ENCODE measurements around the gene GPC1.

DNA sequence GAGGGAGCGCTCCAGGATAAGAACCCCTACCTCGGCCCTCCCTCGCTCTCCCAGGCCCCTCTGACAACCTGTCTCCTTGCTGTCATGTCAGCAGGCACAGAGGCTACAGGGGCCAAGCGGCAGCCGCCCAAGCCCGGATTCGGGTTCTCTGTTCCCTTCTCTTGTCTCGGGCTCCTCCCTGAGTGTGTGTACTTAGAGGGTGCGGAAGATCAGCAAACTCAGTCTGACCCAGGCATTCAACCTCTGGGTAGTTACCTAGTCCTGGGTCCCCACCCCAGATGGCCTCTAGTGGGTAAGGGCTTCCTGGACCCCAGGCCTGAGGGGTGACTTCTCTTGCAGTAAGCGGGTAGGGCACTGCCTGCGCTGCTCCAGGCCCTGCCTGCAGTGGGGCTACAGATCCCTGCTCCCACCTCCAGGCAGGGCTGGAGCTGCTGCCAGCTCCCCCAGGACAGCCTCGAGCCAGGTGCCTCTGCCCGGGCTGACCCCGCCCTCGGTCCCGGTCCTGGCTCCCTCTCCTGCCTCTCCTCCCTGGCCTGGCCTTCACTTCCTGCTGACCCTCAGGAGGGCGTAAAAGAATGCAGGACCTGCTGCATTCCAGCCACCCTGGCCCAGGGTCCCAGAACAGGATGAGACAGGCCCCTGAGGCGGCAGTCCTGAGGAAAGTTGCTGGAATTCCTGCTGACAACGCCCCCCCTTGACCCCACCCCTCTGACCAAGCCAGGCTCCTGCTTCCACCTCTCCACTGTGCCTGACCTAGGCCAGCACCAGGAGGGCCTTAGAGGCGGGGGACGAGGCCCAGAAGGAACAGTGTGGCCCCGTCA lies 22.0 kb downstream of the GPC1 start:
- TF ChIP-seq ATF1 (CRISPR knock-in tag; IDR thresholded peaks at IDR 0.05): no peak
- no peak for TF ChIP-seq ZBTB21 (CRISPR knock-in tag; IDR thresholded peaks at IDR 0.05)
- TF ChIP-seq U2AF2 (IDR thresholded peaks at IDR 0.05; ENCODE audit: low read depth, low read length): no peak
- no peak for TF ChIP-seq SKI (IDR thresholded peaks at IDR 0.05; ENCODE audit: partially characterized antibody)
- no peak for TF ChIP-seq SUZ12 (IDR thresholded peaks at IDR 0.05; ENCODE audit: low read depth, low read length)
- no peak for TF ChIP-seq POLR2AphosphoS5 (IDR thresholded peaks at IDR 0.05; ENCODE audit: low read depth, low read length)
